ENCODE results near the gene RTN4IP1.
A peak's percentile ranks its signal among the peaks of the same experiment; 100 is the strongest.

RTN4IP1 gene
- 6.9 to 7.3 reads per million in 2 experiments for total RNA-seq

- peak; percentile 79 for DNase-seq (ENCODE audit: low read depth)
Observed at GRCh38 chr6:106629103-106629858, at the start of gene RTN4IP1, which contains the start of gene QRSL1. Gene RTN4IP1 (minus strand): TSS chr6:106629498. CDS start chr6:106629021, 477 bp downstream. Gene QRSL1 (plus strand): TSS chr6:106629578. CDS start chr6:106629682, 104 bp downstream.

- no peak for DNase-seq (ENCODE audit: low read depth)
Observed at GRCh38 chr6:106677282-106677681, 48.0 kb upstream of the RTN4IP1 start.

GRCh38 chr6:106674541-106675229 is 45.4 kb upstream of the RTN4IP1 start:
- no peak for DNase-seq (ENCODE audit: low read depth)

GRCh38 chr6:106671651-106672050 is 42.4 kb upstream of the RTN4IP1 start:
- no peak for DNase-seq (ENCODE audit: low read depth)

GRCh38 chr6:106670236-106670635 is 40.9 kb upstream of the RTN4IP1 start:
- no peak for DNase-seq (ENCODE audit: low read depth)

GRCh38 chr6:106667022-106667402 is 37.7 kb upstream of the RTN4IP1 start:
- DNase-seq (ENCODE audit: low read depth), result no peak

- DNase-seq (ENCODE audit: low read depth), result no peak
Observed at GRCh38 chr6:106666282-106667021, 37.2 kb upstream of the RTN4IP1 start.

- DNase-seq (ENCODE audit: low read depth), result no peak
Observed at GRCh38 chr6:106662458-106662857, 33.2 kb upstream of the RTN4IP1 start.

- DNase-seq (ENCODE audit: low read depth), result no peak
Observed at GRCh38 chr6:106659859-106660258, 30.6 kb upstream of the RTN4IP1 start.

GRCh38 chr6:106658469-106658868 is 29.2 kb upstream of the RTN4IP1 start:
- no peak for DNase-seq (ENCODE audit: low read depth)

GRCh38 chr6:106648651-106649308 is 19.5 kb upstream of the RTN4IP1 start:
- no peak for DNase-seq (ENCODE audit: low read depth)

- DNase-seq (ENCODE audit: low read depth), result no peak
Observed at GRCh38 chr6:106643061-106643460, 13.8 kb upstream of the RTN4IP1 start.

GRCh38 chr6:106642476-106642875 is 13.2 kb upstream of the RTN4IP1 start:
- no peak for DNase-seq (ENCODE audit: low read depth)

- no peak for DNase-seq (ENCODE audit: low read depth)
Observed at GRCh38 chr6:106639812-106640211, 10.5 kb upstream of the RTN4IP1 start.

GRCh38 chr6:106637717-106638341 is 8.5 kb upstream of the RTN4IP1 start:
- no peak for DNase-seq (ENCODE audit: low read depth)

- DNase-seq (ENCODE audit: low read depth), result no peak
Observed at GRCh38 chr6:106637051-106637716, 7.9 kb upstream of the RTN4IP1 start.

- DNase-seq (ENCODE audit: low read depth), result no peak
Observed at GRCh38 chr6:106634565-106634964, 5.3 kb upstream of the RTN4IP1 start.

- no peak for DNase-seq (ENCODE audit: low read depth)
Observed at GRCh38 chr6:106631346-106631745, 2.0 kb upstream of the RTN4IP1 start.

GRCh38 chr6:106630366-106630765 is 1.1 kb upstream of the RTN4IP1 start:
- no peak for DNase-seq (ENCODE audit: low read depth)

GRCh38 chr6:106629859-106630163 is 513 bp upstream of the RTN4IP1 start:
- no peak for DNase-seq (ENCODE audit: low read depth)

GRCh38 chr6:106628658-106629102 is 618 bp downstream of the RTN4IP1 start:
- no peak for DNase-seq (ENCODE audit: low read depth)
